ENCODE data around the gene TDRD1. TPM values are rescaled to one million over a fixed set of nuclear protein-coding genes. Genes with fewer than 3 reads are reported as not detected.

Gene TDRD1
- total RNA-seq, 1 donor: 0.10 TPM

GRCh38 chr10:114278140-114278883 is 99.2 kb downstream of the TDRD1 start:
- H3K4me1 ChIP-seq (ENCODE audit: insufficient read depth, low read length): no peaks in the 10 kb centered on the region
- no peak overlapping the region for H3K4me3 ChIP-seq (ENCODE audit: low read length)
- no peaks in the 10 kb centered on the region for H3K27me3 ChIP-seq (ENCODE audit: insufficient read depth, low read length)
- H3K9me3 ChIP-seq (ENCODE audit: low read depth, low read length): no peaks in the 10 kb centered on the region

GRCh38 chr10:114278884-114279191 is 99.7 kb downstream of the TDRD1 start:
- Histone ChIP-seq H3K9me3 (ENCODE audit: low read depth, low read length) (no peaks in the 10 kb centered on the region), H3K4me3 (ENCODE audit: low read length) (no peak overlapping the region), H3K4me1 (ENCODE audit: insufficient read depth, low read length) (no peaks in the 10 kb centered on the region), H3K27me3 (ENCODE audit: insufficient read depth, low read length) (no peaks in the 10 kb centered on the region)

GRCh38 chr10:114279289-114279688 is 100.1 kb downstream of the TDRD1 start:
- Histone ChIP-seq H3K4me3 (ENCODE audit: low read length) (no peak overlapping the region), H3K9me3 (ENCODE audit: low read depth, low read length) (no peaks in the 10 kb centered on the region), H3K27me3 (ENCODE audit: insufficient read depth, low read length) (no peaks in the 10 kb centered on the region), H3K4me1 (ENCODE audit: insufficient read depth, low read length) (no peaks in the 10 kb centered on the region)

- Histone ChIP-seq H3K4me3 (ENCODE audit: low read length) (no peak overlapping the region), H3K27me3 (ENCODE audit: insufficient read depth, low read length) (no peaks in the 10 kb centered on the region), H3K4me1 (ENCODE audit: insufficient read depth, low read length) (no peaks in the 10 kb centered on the region), H3K9me3 (ENCODE audit: low read depth, low read length) (no peaks in the 10 kb centered on the region)
Observed at GRCh38 chr10:114279901-114280644, 100.9 kb downstream of the TDRD1 start.

- no peaks in the 10 kb centered on the region for H3K27me3 ChIP-seq (ENCODE audit: insufficient read depth, low read length)
Observed at GRCh38 chr10:114281006-114281405, 101.9 kb downstream of the TDRD1 start.

GRCh38 chr10:114281461-114281860 is 102.3 kb downstream of the TDRD1 start:
- no peaks in the 10 kb centered on the region for H3K9me3 ChIP-seq (ENCODE audit: low read depth, low read length)
- no peaks in the 10 kb centered on the region for H3K27me3 ChIP-seq (ENCODE audit: insufficient read depth, low read length)
- H3K4me3 ChIP-seq (ENCODE audit: low read length): no peak overlapping the region
- no peaks in the 10 kb centered on the region for H3K4me1 ChIP-seq (ENCODE audit: insufficient read depth, low read length)

More at GRCh38 chr10:114281006-114281405, 101.9 kb downstream of the TDRD1 start:
- no peaks in the 10 kb centered on the region for H3K4me1 ChIP-seq (ENCODE audit: insufficient read depth, low read length)
- H3K9me3 ChIP-seq (ENCODE audit: low read depth, low read length): no peaks in the 10 kb centered on the region
- H3K4me3 ChIP-seq (ENCODE audit: low read length): no peak overlapping the region

Other genes starting within 250 kb of the TDRD1 start
- gene ADRB1, start 135.5 kb upstream of the TDRD1 start, total RNA-seq: 2.4 TPM
- 60.4 TPM for gene CCDC186, start 5.2 kb upstream of the TDRD1 start, total RNA-seq
- not detected for gene VWA2, start 59.9 kb downstream of the TDRD1 start, total RNA-seq
- gene AFAP1L2, start 225.1 kb downstream of the TDRD1 start, total RNA-seq: 0.94 TPM

Measured in mononuclear cell (primary cell).